Naive thymus-derived CD4-positive, alpha-beta T cell (primary cell): Measurements from ENCODE around the gene UBA1. TPM values are rescaled to one million over a fixed set of nuclear protein-coding genes. Genes with fewer than 3 reads are reported as not detected.
A peak's percentile ranks its signal among the peaks of the same experiment; 100 is the strongest.

Source experiments
- ATAC-seq: fragments of 150-1000 bp; cut with Tn5 transposase; 2 replicates; pipeline ENCODE4 v1.10.0; 2021; ENCODE audit warnings: mild to moderate bottlenecking, moderate library complexity
- CTCF ChIA-PET: fragments of 350-600 bp; sonication (Branson Sonifier 250); formaldehyde crosslinking; loops from one replicate; lab custom pipeline; 2021; ENCODE audit warnings: antibody characterized with exemption; lab: Charles Lee
- POLR2A ChIA-PET: fragments of 350-600 bp; sonication (Branson Sonifier 250); formaldehyde crosslinking; loops from one replicate; lab custom pipeline; 2021; ENCODE audit warnings: antibody characterized with exemption, inconsistent platforms; lab: Charles Lee
- DNase-seq, 9 donors: peaks; one replicate each; pipeline versions ENCODE4 v3.0.0 to v3.0.0-alpha.2; 2020 to 2022; ENCODE audit warnings: mixed read lengths in 1 of 9
- H3K27ac ChIP-seq: one replicate; pipeline ENCODE4 v1.7.0; 2013; ENCODE audit warnings: mild to moderate bottlenecking, low read depth, low read length, moderate library complexity
- H3K27me3 ChIP-seq, 2 donors: one replicate each; pipeline ENCODE4 v1.7.0; 2013; ENCODE audit warnings: low read length in 2 of 2, mild to moderate bottlenecking in 2 of 2, moderate library complexity in 2 of 2; ENCODE audit not compliant: control insufficient read depth in 2 of 2, insufficient read depth in 2 of 2
- H3K36me3 ChIP-seq, 3 experiments: 1 replicate in 2 of 3; 2 replicates in 1 of 3; pipeline ENCODE4 v1.7.0; 2013; ENCODE audit warnings: low read length in 3 of 3, mild to moderate bottlenecking in 3 of 3, moderate library complexity in 1 of 3; ENCODE audit not compliant: insufficient read depth in 3 of 3, control insufficient read depth in 2 of 3
- H3K4me1 ChIP-seq, 2 donors: one replicate each; pipeline ENCODE4 v1.7.0; 2013; ENCODE audit warnings: low read length in 2 of 2, mild to moderate bottlenecking in 2 of 2, moderate library complexity in 1 of 2; ENCODE audit not compliant: control insufficient read depth in 2 of 2, insufficient read depth in 2 of 2
- H3K4me3 ChIP-seq: 2 replicates; pipeline ENCODE4 v1.7.0; 2013; ENCODE audit warnings: mild to moderate bottlenecking, low read length
- H3K9me3 ChIP-seq, 3 experiments: 1 replicate in 2 of 3; 2 replicates in 1 of 3; pipeline ENCODE4 v1.7.0; 2013; ENCODE audit warnings: low read length in 3 of 3; ENCODE audit not compliant: control insufficient read depth in 2 of 3
- H3K27ac Mint-ChIP-seq, 9 donors: one replicate each; pipeline ENCODE4 v1.8.0; 2020 to 2022; ENCODE audit warnings: mixed read lengths in 9 of 9, mild to moderate bottlenecking in 8 of 9, moderate library complexity in 5 of 9, inconsistent platforms in 2 of 9
- H3K27me3 Mint-ChIP-seq, 5 donors: one replicate each; pipeline ENCODE4 v1.8.0; 2021 to 2022; ENCODE audit warnings: mixed read lengths in 5 of 5, mild to moderate bottlenecking in 1 of 5
- H3K36me3 Mint-ChIP-seq, 5 donors: one replicate each; pipeline ENCODE4 v1.8.0; 2020 to 2022; ENCODE audit warnings: mixed read lengths in 5 of 5, mild to moderate bottlenecking in 3 of 5, inconsistent platforms in 1 of 5
- H3K4me1 Mint-ChIP-seq, 7 donors: one replicate each; pipeline ENCODE4 v1.8.0; 2020 to 2022; ENCODE audit warnings: mixed read lengths in 7 of 7, mild to moderate bottlenecking in 3 of 7, inconsistent platforms in 1 of 7
- H3K4me3 Mint-ChIP-seq, 10 donors: one replicate each; pipeline ENCODE4 v1.8.0; 2020 to 2022; ENCODE audit warnings: mild to moderate bottlenecking in 10 of 10, mixed read lengths in 10 of 10, moderate library complexity in 6 of 10, inconsistent platforms in 2 of 10
- H3K9me3 Mint-ChIP-seq, 11 donors: one replicate each; pipeline ENCODE4 v1.8.0; 2020 to 2022; ENCODE audit warnings: mixed read lengths in 11 of 11, mild to moderate bottlenecking in 4 of 11, inconsistent platforms in 1 of 11, moderate library complexity in 1 of 11
- intact Hi-C, 2 donors: fragments of 100-400 bp; cut with micrococcal nuclease; formaldehyde crosslinking; loops; one replicate each; pipeline ENCODE4 v1.15.1; 2023
- polyA plus RNA-seq, 2 donors: library from polyadenylated mRNA; unstranded; fragments of 300-500 nt; fragmentation: Illumina TruSeq; gene quantifications; one replicate each; pipeline ENCODE4 v1.2.3, GENCODE V29; 2021
- total RNA-seq, 6 experiments: library from RNA in 5 of 6; stranded (reverse) in 5 of 6; gene quantifications; 1 replicate in 5 of 6; 2 replicates in 1 of 6; pipeline ENCODE4 v1.2.3 and lab custom pipeline; 2021 to 2026

UBA1 gene
- total and polyA plus RNA-seq, 7 experiments from 2014 or later = 98.0 to 187 (median 128) TPM

DNA sequence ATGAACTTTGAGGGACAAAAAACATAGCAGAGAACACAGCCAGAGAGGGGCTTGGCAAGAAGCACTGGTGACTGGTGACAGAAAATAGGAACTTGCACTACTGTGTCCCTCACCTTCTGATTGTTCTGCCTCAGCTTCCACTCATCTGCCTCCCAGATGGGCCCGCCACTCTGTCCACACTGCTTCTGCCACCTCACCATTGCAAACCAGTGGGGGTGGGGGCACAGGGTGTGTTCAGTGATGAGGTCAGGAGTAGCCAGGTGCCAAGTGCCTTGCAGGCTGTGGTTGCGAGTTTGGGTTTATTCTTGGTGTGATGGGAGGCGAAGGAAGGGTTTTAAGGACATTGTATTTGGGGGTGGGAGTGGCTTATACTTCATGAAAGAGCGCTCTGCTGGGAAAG lies 9.1 kb upstream of the UBA1 start:
- no peaks in the 10 kb centered on the region for H3K27me3 ChIP-seq
- Mint-ChIP-seq H3K4me1 (peaks cover 0 to 7% (median 0%) of the 10 kb centered on the region in 7 donors), H3K9me3 (no peaks in the 10 kb centered on the region), H3K27ac (no peak overlapping the region), H3K36me3 (peaks cover 4 to 24% (median 4%) of the 10 kb centered on the region in 5 donors), H3K4me3 (peak overlapping the region in 1 of 10 donors; percentile 13), H3K27me3 (no peaks in the 10 kb centered on the region)
- H3K4me3 ChIP-seq = no peak overlapping the region
- H3K4me1 ChIP-seq = no peaks in the 10 kb centered on the region
- no peak for ATAC-seq
- H3K36me3 ChIP-seq = peaks cover 0 to 52% (median 5%) of the 10 kb centered on the region in 3 experiments
- H3K27ac ChIP-seq = no peak overlapping the region
- ChIA-PET CTCF (no interaction called here), POLR2A (no interaction called here)
- H3K9me3 ChIP-seq = no peaks in the 10 kb centered on the region
- no peak for DNase-seq
- intact Hi-C loops = no loop called here

- no peak overlapping the region for H3K27ac ChIP-seq
- Mint-ChIP-seq H3K4me1 (peaks cover 0 to 7% (median 0%) of the 10 kb centered on the region in 7 donors), H3K27ac (no peak overlapping the region), H3K27me3 (no peaks in the 10 kb centered on the region), H3K36me3 (peaks cover 4 to 22% (median 4%) of the 10 kb centered on the region in 5 donors), H3K9me3 (no peaks in the 10 kb centered on the region), H3K4me3 (no peak overlapping the region)
- H3K36me3 ChIP-seq = peaks cover 0 to 46% (median 5%) of the 10 kb centered on the region in 3 experiments
- ATAC-seq (no peak), DNase-seq (no peak)
- ChIA-PET CTCF (no interaction called here), POLR2A (no interaction called here)
- H3K4me1 ChIP-seq = no peaks in the 10 kb centered on the region
- no peak overlapping the region for H3K4me3 ChIP-seq
- H3K27me3 ChIP-seq = no peaks in the 10 kb centered on the region
- intact Hi-C loops = no loop called here
- H3K9me3 ChIP-seq = no peaks in the 10 kb centered on the region
Measured at GRCh38 chrX:47185241-47185640, 8.4 kb upstream of the UBA1 start.

- CTCF ChIA-PET = no interaction called here
- POLR2A ChIA-PET = no interaction called here
- ATAC-seq = no peak
Measured at GRCh38 chrX:47186096-47186740, 7.4 kb upstream of the UBA1 start.

DNA sequence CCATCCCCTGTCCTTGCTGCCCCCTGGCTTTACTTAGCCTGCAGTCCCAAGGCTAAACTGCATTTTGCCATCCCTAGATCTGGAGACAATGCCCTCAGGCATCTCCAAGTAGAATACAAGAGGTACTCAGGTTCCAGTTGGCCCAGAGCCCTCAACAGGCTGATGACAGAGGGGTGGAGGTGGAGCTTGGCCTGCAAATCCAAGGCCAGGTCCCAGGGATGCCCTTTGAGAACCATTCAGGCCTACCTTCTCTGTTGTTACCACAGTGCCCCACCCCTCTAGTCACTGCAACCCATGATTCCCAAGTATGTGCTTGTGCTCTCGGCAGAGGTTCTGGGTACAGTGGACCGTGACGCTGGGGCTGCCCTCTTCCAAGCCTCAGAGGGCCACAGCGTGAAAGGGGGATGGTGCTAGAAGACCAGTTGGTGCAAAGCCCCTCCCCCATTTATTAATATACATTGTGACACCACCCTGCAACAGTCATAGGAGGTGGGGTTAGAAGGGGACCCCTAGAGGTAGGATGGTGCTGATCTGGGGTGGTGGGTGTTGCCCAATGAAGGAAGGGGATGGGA lies 6.4 kb upstream of the UBA1 start:
- H3K36me3 Mint-ChIP-seq = peaks cover 0 to 14% (median 4%) of the 10 kb centered on the region in 5 donors
- CTCF ChIA-PET = no interaction called here
- H3K9me3 Mint-ChIP-seq = no peaks in the 10 kb centered on the region
- Histone ChIP-seq H3K27me3 (no peaks in the 10 kb centered on the region), H3K4me3 (no peak overlapping the region), H3K27ac (no peak overlapping the region), H3K4me1 (no peaks in the 10 kb centered on the region), H3K36me3 (peaks cover 0 to 32% (median 5%) of the 10 kb centered on the region in 3 experiments), H3K9me3 (no peaks in the 10 kb centered on the region)
- ATAC-seq = no peak
- no peak overlapping the region for H3K4me3 Mint-ChIP-seq
- intact Hi-C loops = no loop called here
- H3K27me3 Mint-ChIP-seq = no peaks in the 10 kb centered on the region
- peak overlapping the region in 1 of 9 donors; percentile 25 for H3K27ac Mint-ChIP-seq
- POLR2A ChIA-PET = no interaction called here
- no peak for DNase-seq
- peaks cover 0 to 17% (median 9%) of the 10 kb centered on the region in 7 donors for H3K4me1 Mint-ChIP-seq

More at GRCh38 chrX:47186096-47186740, 7.4 kb upstream of the UBA1 start:
- Histone ChIP-seq H3K4me1 (no peaks in the 10 kb centered on the region), H3K4me3 (no peak overlapping the region), H3K9me3 (no peaks in the 10 kb centered on the region), H3K27me3 (no peaks in the 10 kb centered on the region), H3K27ac (no peak overlapping the region), H3K36me3 (peaks cover 0 to 42% (median 5%) of the 10 kb centered on the region in 3 experiments)
- Mint-ChIP-seq H3K9me3 (no peaks in the 10 kb centered on the region), H3K4me1 (peaks cover 0 to 10% (median 6%) of the 10 kb centered on the region in 7 donors), H3K4me3 (no peak overlapping the region), H3K27ac (no peak overlapping the region), H3K27me3 (no peaks in the 10 kb centered on the region), H3K36me3 (peaks cover 0 to 19% (median 4%) of the 10 kb centered on the region in 5 donors)
- DNase-seq = no peak
- intact Hi-C loops = no loop called here

DNA sequence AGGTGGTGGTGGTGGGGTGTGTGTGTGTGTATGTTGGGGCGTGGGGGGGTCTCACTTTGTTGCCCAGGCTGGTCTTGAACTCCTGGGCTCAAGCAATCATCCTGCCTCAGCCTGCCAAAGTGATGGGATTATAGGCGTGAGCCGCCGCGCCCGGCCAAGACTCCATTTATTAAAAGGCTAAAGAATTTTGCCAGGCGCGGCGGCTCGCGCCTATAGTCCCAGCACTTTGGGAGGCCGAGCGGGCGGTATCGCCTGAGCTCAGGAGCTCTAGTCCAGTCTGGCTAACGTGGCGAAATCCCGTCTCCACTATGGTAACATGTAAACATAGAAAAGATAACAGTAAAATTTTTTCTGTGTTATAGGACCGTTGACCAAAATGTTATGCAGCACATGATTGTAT lies 3.7 kb upstream of the UBA1 start:
- no peak for ATAC-seq
- Mint-ChIP-seq H3K27me3 (no peaks in the 10 kb centered on the region), H3K36me3 (peaks cover 0 to 11% (median 4%) of the 10 kb centered on the region in 5 donors), H3K4me1 (peaks cover 9 to 39% (median 30%) of the 10 kb centered on the region in 7 donors), H3K4me3 (no peak overlapping the region), H3K27ac (no peak overlapping the region), H3K9me3 (no peaks in the 10 kb centered on the region)
- ChIA-PET POLR2A (interaction anchor here (0.8 to 2.9 kb wide), 6 partner anchors 29 to 1768 kb away, joined by 3 to 25 read pairs (median 11); partner anchors contain the start of genes CDK16, NDUFB11, RBM10 and USP11), CTCF (interaction anchor here (1.7 kb wide), 1 partner anchor 195 kb away, joined by 7 read pairs; no protein-coding TSS in a partner anchor)
- intact Hi-C loops = loop anchor here (1.0 to 10.0 kb wide), 9 partner anchors 46 to 837 kb away; partner anchors contain the start of genes NDUFB11 (in 2 of the 2), ARAF (in 1 of the 2), ELK1 (in 1 of the 2) and SLC9A7 (in 1 of the 2)
- no peaks in the 10 kb centered on the region for H3K27me3 ChIP-seq
- peaks cover 0 to 26% (median 0%) of the 10 kb centered on the region in 3 experiments for H3K36me3 ChIP-seq
- no peaks in the 10 kb centered on the region for H3K9me3 ChIP-seq
- no peak overlapping the region for H3K4me3 ChIP-seq
- H3K4me1 ChIP-seq = peaks cover 4 to 6% of the 10 kb centered on the region in 2 donors
- H3K27ac ChIP-seq = peak overlapping the region; percentile 79
- no peak for DNase-seq

- no peaks in the 10 kb centered on the region for H3K9me3 Mint-ChIP-seq
- H3K27me3 Mint-ChIP-seq = no peaks in the 10 kb centered on the region
- POLR2A ChIA-PET = interaction anchor here (0.8 to 2.9 kb wide), 9 partner anchors 28 to 1768 kb away, joined by 3 to 25 read pairs (median 8); partner anchors contain the start of genes CDK16, NDUFB11, RBM10 and USP11
- H3K27ac Mint-ChIP-seq = peak overlapping the region; percentile 79 to 95 (median 92)
- Histone ChIP-seq H3K27me3 (no peaks in the 10 kb centered on the region), H3K36me3 (peaks cover 0 to 18% (median 0%) of the 10 kb centered on the region in 3 experiments), H3K9me3 (no peaks in the 10 kb centered on the region), H3K27ac (peak overlapping the region; percentile 79), H3K4me3 (peak overlapping the region; percentile 60), H3K4me1 (peaks cover 5 to 6% of the 10 kb centered on the region in 2 donors)
- ATAC-seq = peak; percentile 87
- H3K4me1 Mint-ChIP-seq = peaks cover 12 to 47% (median 36%) of the 10 kb centered on the region in 7 donors
- H3K4me3 Mint-ChIP-seq = peak overlapping the region; percentile 86 to 96 (median 93)
- H3K36me3 Mint-ChIP-seq = peaks cover 0 to 10% (median 3%) of the 10 kb centered on the region in 5 donors
- intact Hi-C loops = loop anchor here (1.0 to 10.0 kb wide), 9 partner anchors 46 to 837 kb away; partner anchors contain the start of genes NDUFB11 (in 2 of the 2), ARAF (in 1 of the 2), ELK1 (in 1 of the 2) and SLC9A7 (in 1 of the 2)
- peak; percentile 43 to 85 (median 76) for DNase-seq
- CTCF ChIA-PET = interaction anchor here (0.6 to 2.1 kb wide), 5 partner anchors 46 to 809 kb away, joined by 3 to 11 read pairs (median 5); partner anchors contain the start of genes NDUFB11 and RBM10
Measured at GRCh38 chrX:47190445-47191269, 3.0 kb upstream of the UBA1 start.
